ENCODE results near the gene SKAP1.

SKAP1 gene

GRCh38 chr17:48459070-48459844 lies 29.2 kb upstream of the SKAP1 start:
- WGBS (ENCODE audit: insufficient coverage): 92% methylated on average over 2 of the region's 4 CpGs
- ChIA-PET CTCF (interaction anchor here (1.3 to 1.4 kb wide), 2 partner anchors 17 to 196 kb away, joined by 3 to 5 read pairs; no protein-coding TSS in a partner anchor), POLR2A (no interaction called here)
- DNase-seq: no peak
- H3K9me3 ChIP-seq (ENCODE audit: control extremely low read depth in 1 of 5, control insufficient read depth in 4 of 5, insufficient read depth in 2 of 5, low read depth in 1 of 5, low read length in 4 of 5): peaks cover 0 to 4% (median 0%) of the 10 kb centered on the region in 5 experiments
- no peak overlapping the region for H3K27ac ChIP-seq (ENCODE audit: insufficient read depth in 1 of 2, low read depth in 1 of 2, low read length in 2 of 2, poor library complexity in 1 of 2, severe bottlenecking in 2 of 2)
- H3K4me1 ChIP-seq (ENCODE audit: control extremely low read depth in 1 of 4, control insufficient read depth in 4 of 4, insufficient read depth in 4 of 4, low read length in 3 of 4): peaks cover 1 to 26% (median 15%) of the 10 kb centered on the region in 4 experiments
- no peaks in the 10 kb centered on the region for H3K27me3 ChIP-seq (replicated peaks in 2 of 5; ENCODE audit: control insufficient read depth in 4 of 5, insufficient read depth in 5 of 5, low read length in 4 of 5)
- H3K4me3 ChIP-seq (ENCODE audit: control insufficient read depth in 1 of 7, extremely low read depth in 1 of 7, insufficient read depth in 4 of 7, low read depth in 2 of 7, low read length in 6 of 7): no peak overlapping the region
- no peaks in the 10 kb centered on the region for H3K36me3 ChIP-seq (ENCODE audit: control insufficient read depth in 4 of 4, insufficient read depth in 4 of 4, low read length in 3 of 4)

GRCh38 chr17:48457080-48457836 lies 27.2 kb upstream of the SKAP1 start:
- no peak overlapping the region for H3K4me3 ChIP-seq (ENCODE audit: control insufficient read depth in 1 of 7, extremely low read depth in 1 of 7, insufficient read depth in 4 of 7, low read depth in 2 of 7, low read length in 6 of 7)
- H3K27me3 ChIP-seq (replicated peaks in 2 of 5; ENCODE audit: control insufficient read depth in 4 of 5, insufficient read depth in 5 of 5, low read length in 4 of 5): no peaks in the 10 kb centered on the region
- ChIA-PET CTCF (interaction anchor here (0.7 to 2.3 kb wide), 11 partner anchors 8 to 217 kb away, joined by 3 to 10 read pairs (median 4); no protein-coding TSS in a partner anchor), POLR2A (no interaction called here)
- DNase-seq: peak; percentile 80 to 89 (median 87)
- H3K4me1 ChIP-seq (ENCODE audit: control extremely low read depth in 1 of 4, control insufficient read depth in 4 of 4, insufficient read depth in 4 of 4, low read length in 3 of 4): peaks cover 9 to 35% (median 18%) of the 10 kb centered on the region in 4 experiments
- peaks cover 0 to 4% (median 0%) of the 10 kb centered on the region in 5 experiments for H3K9me3 ChIP-seq (ENCODE audit: control extremely low read depth in 1 of 5, control insufficient read depth in 4 of 5, insufficient read depth in 2 of 5, low read depth in 1 of 5, low read length in 4 of 5)
- no peak overlapping the region for H3K27ac ChIP-seq (ENCODE audit: insufficient read depth in 1 of 2, low read depth in 1 of 2, low read length in 2 of 2, poor library complexity in 1 of 2, severe bottlenecking in 2 of 2)
- 13% methylated on average over 13 of the region's 22 CpGs for WGBS (ENCODE audit: insufficient coverage)
- no peaks in the 10 kb centered on the region for H3K36me3 ChIP-seq (ENCODE audit: control insufficient read depth in 4 of 4, insufficient read depth in 4 of 4, low read length in 3 of 4)

GRCh38 chr17:48456589-48456988 lies 26.6 kb upstream of the SKAP1 start:
- Histone ChIP-seq H3K9me3 (ENCODE audit: control extremely low read depth in 1 of 5, control insufficient read depth in 4 of 5, insufficient read depth in 2 of 5, low read depth in 1 of 5, low read length in 4 of 5) (peaks cover 0 to 4% (median 0%) of the 10 kb centered on the region in 5 experiments), H3K27ac (ENCODE audit: insufficient read depth in 1 of 2, low read depth in 1 of 2, low read length in 2 of 2, poor library complexity in 1 of 2, severe bottlenecking in 2 of 2) (no peak overlapping the region), H3K27me3 (replicated peaks in 2 of 5; ENCODE audit: control insufficient read depth in 4 of 5, insufficient read depth in 5 of 5, low read length in 4 of 5) (no peaks in the 10 kb centered on the region), H3K4me1 (ENCODE audit: control extremely low read depth in 1 of 4, control insufficient read depth in 4 of 4, insufficient read depth in 4 of 4, low read length in 3 of 4) (peaks cover 9 to 35% (median 18%) of the 10 kb centered on the region in 4 experiments), H3K4me3 (ENCODE audit: control insufficient read depth in 1 of 7, extremely low read depth in 1 of 7, insufficient read depth in 4 of 7, low read depth in 2 of 7, low read length in 6 of 7) (no peak overlapping the region), H3K36me3 (ENCODE audit: control insufficient read depth in 4 of 4, insufficient read depth in 4 of 4, low read length in 3 of 4) (no peaks in the 10 kb centered on the region)
- WGBS (ENCODE audit: insufficient coverage): 82% methylated on average over 5 of the region's 5 CpGs
- ChIA-PET CTCF (interaction anchor here (0.7 to 2.3 kb wide), 10 partner anchors 9 to 218 kb away, joined by 3 to 10 read pairs (median 4); no protein-coding TSS in a partner anchor), POLR2A (no interaction called here)
- DNase-seq: no peak

GRCh38 chr17:48455791-48456190 lies 25.8 kb upstream of the SKAP1 start:
- Histone ChIP-seq H3K9me3 (ENCODE audit: control extremely low read depth in 1 of 5, control insufficient read depth in 4 of 5, insufficient read depth in 2 of 5, low read depth in 1 of 5, low read length in 4 of 5) (peaks cover 0 to 4% (median 0%) of the 10 kb centered on the region in 5 experiments), H3K4me1 (ENCODE audit: control extremely low read depth in 1 of 4, control insufficient read depth in 4 of 4, insufficient read depth in 4 of 4, low read length in 3 of 4) (peaks cover 9 to 35% (median 18%) of the 10 kb centered on the region in 4 experiments), H3K27ac (ENCODE audit: insufficient read depth in 1 of 2, low read depth in 1 of 2, low read length in 2 of 2, poor library complexity in 1 of 2, severe bottlenecking in 2 of 2) (no peak overlapping the region), H3K4me3 (ENCODE audit: control insufficient read depth in 1 of 7, extremely low read depth in 1 of 7, insufficient read depth in 4 of 7, low read depth in 2 of 7, low read length in 6 of 7) (no peak overlapping the region), H3K36me3 (ENCODE audit: control insufficient read depth in 4 of 4, insufficient read depth in 4 of 4, low read length in 3 of 4) (no peaks in the 10 kb centered on the region), H3K27me3 (replicated peaks in 2 of 5; ENCODE audit: control insufficient read depth in 4 of 5, insufficient read depth in 5 of 5, low read length in 4 of 5) (no peaks in the 10 kb centered on the region)
- POLR2A ChIA-PET: no interaction called here
- peak in 1 of 3 donors; percentile 15 for DNase-seq
- CTCF ChIA-PET: interaction anchor here (1.4 to 2.3 kb wide), 6 partner anchors 10 to 37 kb away, joined by 3 to 10 read pairs (median 6); no protein-coding TSS in a partner anchor

GRCh38 chr17:48453447-48453846 lies 23.4 kb upstream of the SKAP1 start:
- CTCF ChIA-PET: interaction anchor here (0.8 to 2.1 kb wide), 11 partner anchors 9 to 135 kb away, joined by 3 to 6 read pairs (median 4); no protein-coding TSS in a partner anchor
- peaks cover 9 to 35% (median 18%) of the 10 kb centered on the region in 4 experiments for H3K4me1 ChIP-seq (ENCODE audit: control extremely low read depth in 1 of 4, control insufficient read depth in 4 of 4, insufficient read depth in 4 of 4, low read length in 3 of 4)
- H3K9me3 ChIP-seq (ENCODE audit: control extremely low read depth in 1 of 5, control insufficient read depth in 4 of 5, insufficient read depth in 2 of 5, low read depth in 1 of 5, low read length in 4 of 5): peaks cover 0 to 4% (median 1%) of the 10 kb centered on the region in 5 experiments
- H3K36me3 ChIP-seq (ENCODE audit: control insufficient read depth in 4 of 4, insufficient read depth in 4 of 4, low read length in 3 of 4): no peaks in the 10 kb centered on the region
- H3K27ac ChIP-seq (ENCODE audit: insufficient read depth in 1 of 2, low read depth in 1 of 2, low read length in 2 of 2, poor library complexity in 1 of 2, severe bottlenecking in 2 of 2): no peak overlapping the region
- POLR2A ChIA-PET: interaction anchor here (0.5 kb wide), 1 partner anchor 29 kb away, joined by 3 read pairs; no protein-coding TSS in a partner anchor
- H3K4me3 ChIP-seq (ENCODE audit: control insufficient read depth in 1 of 7, extremely low read depth in 1 of 7, insufficient read depth in 4 of 7, low read depth in 2 of 7, low read length in 6 of 7): peak overlapping the region in 1 of 7 experiments; percentile 9
- peak in 2 of 3 donors; percentile 53 to 60 for DNase-seq
- no peaks in the 10 kb centered on the region for H3K27me3 ChIP-seq (replicated peaks in 2 of 5; ENCODE audit: control insufficient read depth in 4 of 5, insufficient read depth in 5 of 5, low read length in 4 of 5)

- no peak overlapping the region for H3K27ac ChIP-seq (ENCODE audit: insufficient read depth in 1 of 2, low read depth in 1 of 2, low read length in 2 of 2, poor library complexity in 1 of 2, severe bottlenecking in 2 of 2)
- WGBS (ENCODE audit: insufficient coverage): no CpG with 5 or more reads among the region's 2 CpGs
- H3K4me3 ChIP-seq (ENCODE audit: control insufficient read depth in 1 of 7, extremely low read depth in 1 of 7, insufficient read depth in 4 of 7, low read depth in 2 of 7, low read length in 6 of 7): no peak overlapping the region
- peaks cover 9 to 24% (median 11%) of the 10 kb centered on the region in 4 experiments for H3K4me1 ChIP-seq (ENCODE audit: control extremely low read depth in 1 of 4, control insufficient read depth in 4 of 4, insufficient read depth in 4 of 4, low read length in 3 of 4)
- no peaks in the 10 kb centered on the region for H3K36me3 ChIP-seq (ENCODE audit: control insufficient read depth in 4 of 4, insufficient read depth in 4 of 4, low read length in 3 of 4)
- H3K27me3 ChIP-seq (replicated peaks in 2 of 5; ENCODE audit: control insufficient read depth in 4 of 5, insufficient read depth in 5 of 5, low read length in 4 of 5): no peaks in the 10 kb centered on the region
- CTCF ChIA-PET: interaction anchor here (0.6 to 1.9 kb wide), 6 partner anchors 9 to 475 kb away, joined by 3 to 9 read pairs (median 4); no protein-coding TSS in a partner anchor
- H3K9me3 ChIP-seq (ENCODE audit: control extremely low read depth in 1 of 5, control insufficient read depth in 4 of 5, insufficient read depth in 2 of 5, low read depth in 1 of 5, low read length in 4 of 5): peaks cover 0 to 4% (median 1%) of the 10 kb centered on the region in 5 experiments
- DNase-seq: no peak
- POLR2A ChIA-PET: no interaction called here
Measured at GRCh38 chr17:48451489-48451888, 21.5 kb upstream of the SKAP1 start.
